ENCODE data around the gene GALNT14. TPM values are rescaled to one million over a fixed set of nuclear protein-coding genes. Genes with fewer than 3 reads are reported as not detected.

The GALNT14 gene
- total RNA-seq, 1 experiment from 2014 or later, result 6.0 TPM

DNA sequence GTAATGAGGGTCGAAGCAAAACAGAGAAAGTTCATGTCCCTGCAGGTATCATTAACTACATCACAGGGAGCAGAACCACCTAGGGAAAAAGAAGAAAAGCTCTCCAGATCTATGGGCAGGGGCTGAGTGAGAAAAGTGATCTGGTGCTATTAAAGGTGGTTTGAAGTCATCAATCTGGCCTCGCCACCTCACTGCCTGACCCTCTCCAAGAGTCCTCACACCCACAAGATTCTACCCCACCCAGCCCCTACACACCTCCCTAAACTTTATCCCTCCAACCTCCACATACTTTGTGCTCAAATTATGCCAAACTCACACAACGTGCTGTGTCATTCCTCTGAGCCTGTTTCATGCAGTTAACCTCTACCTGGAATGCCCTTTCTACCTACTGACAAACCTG, 2.2 kb downstream of the GALNT14 start:
- Mint-ChIP-seq H3K36me3 (no peaks in the 10 kb centered on the region), H3K4me3 (no peak overlapping the region), H3K4me1 (peaks cover 42% of the 10 kb centered on the region), H3K9me3 (no peaks in the 10 kb centered on the region), H3K27ac (no peak overlapping the region), H3K27me3 (ENCODE audit: low read depth) (peaks cover 63% of the 10 kb centered on the region)
- TF ChIP-seq ATF1 (CRISPR knock-in tag; IDR thresholded peaks at IDR 0.05) (no peak), NFATC4 (CRISPR knock-in tag; IDR thresholded peaks at IDR 0.05) (no peak), ETV6 (CRISPR knock-in tag; IDR thresholded peaks at IDR 0.05) (no peak), SMAD4 (CRISPR knock-in tag; IDR thresholded peaks at IDR 0.05) (no peak), EMX1 (CRISPR knock-in tag; IDR thresholded peaks at IDR 0.05) (no peak), RORB (CRISPR knock-in tag; IDR thresholded peaks at IDR 0.05) (no peak), PRRX2 (CRISPR knock-in tag; IDR thresholded peaks at IDR 0.05) (no peak), SOX15 (CRISPR knock-in tag; IDR thresholded peaks at IDR 0.05) (no peak), FOXK1 (CRISPR knock-in tag; IDR thresholded peaks at IDR 0.05) (no peak)
- TF ChIP-seq, protein P1, sequence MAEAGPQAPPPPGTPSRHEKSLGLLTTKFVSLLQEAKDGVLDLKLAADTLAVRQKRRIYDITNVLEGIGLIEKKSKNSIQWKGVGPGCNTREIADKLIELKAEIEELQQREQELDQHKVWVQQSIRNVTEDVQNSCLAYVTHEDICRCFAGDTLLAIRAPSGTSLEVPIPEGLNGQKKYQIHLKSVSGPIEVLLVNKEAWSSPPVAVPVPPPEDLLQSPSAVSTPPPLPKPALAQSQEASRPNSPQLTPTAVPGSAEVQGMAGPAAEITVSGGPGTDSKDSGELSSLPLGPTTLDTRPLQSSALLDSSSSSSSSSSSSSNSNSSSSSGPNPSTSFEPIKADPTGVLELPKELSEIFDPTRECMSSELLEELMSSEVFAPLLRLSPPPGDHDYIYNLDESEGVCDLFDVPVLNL (CRISPR knock-in tag; IDR thresholded peaks at IDR 0.05; ENCODE audit: borderline replicate concordance, low read depth), result no peak
- TF ChIP-seq, protein P2, sequence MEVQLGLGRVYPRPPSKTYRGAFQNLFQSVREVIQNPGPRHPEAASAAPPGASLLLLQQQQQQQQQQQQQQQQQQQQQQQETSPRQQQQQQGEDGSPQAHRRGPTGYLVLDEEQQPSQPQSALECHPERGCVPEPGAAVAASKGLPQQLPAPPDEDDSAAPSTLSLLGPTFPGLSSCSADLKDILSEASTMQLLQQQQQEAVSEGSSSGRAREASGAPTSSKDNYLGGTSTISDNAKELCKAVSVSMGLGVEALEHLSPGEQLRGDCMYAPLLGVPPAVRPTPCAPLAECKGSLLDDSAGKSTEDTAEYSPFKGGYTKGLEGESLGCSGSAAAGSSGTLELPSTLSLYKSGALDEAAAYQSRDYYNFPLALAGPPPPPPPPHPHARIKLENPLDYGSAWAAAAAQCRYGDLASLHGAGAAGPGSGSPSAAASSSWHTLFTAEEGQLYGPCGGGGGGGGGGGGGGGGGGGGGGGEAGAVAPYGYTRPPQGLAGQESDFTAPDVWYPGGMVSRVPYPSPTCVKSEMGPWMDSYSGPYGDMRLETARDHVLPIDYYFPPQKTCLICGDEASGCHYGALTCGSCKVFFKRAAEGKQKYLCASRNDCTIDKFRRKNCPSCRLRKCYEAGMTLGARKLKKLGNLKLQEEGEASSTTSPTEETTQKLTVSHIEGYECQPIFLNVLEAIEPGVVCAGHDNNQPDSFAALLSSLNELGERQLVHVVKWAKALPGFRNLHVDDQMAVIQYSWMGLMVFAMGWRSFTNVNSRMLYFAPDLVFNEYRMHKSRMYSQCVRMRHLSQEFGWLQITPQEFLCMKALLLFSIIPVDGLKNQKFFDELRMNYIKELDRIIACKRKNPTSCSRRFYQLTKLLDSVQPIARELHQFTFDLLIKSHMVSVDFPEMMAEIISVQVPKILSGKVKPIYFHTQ (CRISPR knock-in tag; IDR thresholded peaks at IDR 0.05), result no peak
- TF ChIP-seq, protein P3, sequence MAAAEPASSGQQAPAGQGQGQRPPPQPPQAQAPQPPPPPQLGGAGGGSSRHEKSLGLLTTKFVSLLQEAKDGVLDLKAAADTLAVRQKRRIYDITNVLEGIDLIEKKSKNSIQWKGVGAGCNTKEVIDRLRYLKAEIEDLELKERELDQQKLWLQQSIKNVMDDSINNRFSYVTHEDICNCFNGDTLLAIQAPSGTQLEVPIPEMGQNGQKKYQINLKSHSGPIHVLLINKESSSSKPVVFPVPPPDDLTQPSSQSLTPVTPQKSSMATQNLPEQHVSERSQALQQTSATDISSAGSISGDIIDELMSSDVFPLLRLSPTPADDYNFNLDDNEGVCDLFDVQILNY (CRISPR knock-in tag; IDR thresholded peaks at IDR 0.05), result no peak
- TF ChIP-seq, protein P4, sequence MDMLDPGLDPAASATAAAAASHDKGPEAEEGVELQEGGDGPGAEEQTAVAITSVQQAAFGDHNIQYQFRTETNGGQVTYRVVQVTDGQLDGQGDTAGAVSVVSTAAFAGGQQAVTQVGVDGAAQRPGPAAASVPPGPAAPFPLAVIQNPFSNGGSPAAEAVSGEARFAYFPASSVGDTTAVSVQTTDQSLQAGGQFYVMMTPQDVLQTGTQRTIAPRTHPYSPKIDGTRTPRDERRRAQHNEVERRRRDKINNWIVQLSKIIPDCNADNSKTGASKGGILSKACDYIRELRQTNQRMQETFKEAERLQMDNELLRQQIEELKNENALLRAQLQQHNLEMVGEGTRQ (CRISPR knock-in tag; IDR thresholded peaks at IDR 0.05), result no peak
- TF ChIP-seq, protein P5, sequence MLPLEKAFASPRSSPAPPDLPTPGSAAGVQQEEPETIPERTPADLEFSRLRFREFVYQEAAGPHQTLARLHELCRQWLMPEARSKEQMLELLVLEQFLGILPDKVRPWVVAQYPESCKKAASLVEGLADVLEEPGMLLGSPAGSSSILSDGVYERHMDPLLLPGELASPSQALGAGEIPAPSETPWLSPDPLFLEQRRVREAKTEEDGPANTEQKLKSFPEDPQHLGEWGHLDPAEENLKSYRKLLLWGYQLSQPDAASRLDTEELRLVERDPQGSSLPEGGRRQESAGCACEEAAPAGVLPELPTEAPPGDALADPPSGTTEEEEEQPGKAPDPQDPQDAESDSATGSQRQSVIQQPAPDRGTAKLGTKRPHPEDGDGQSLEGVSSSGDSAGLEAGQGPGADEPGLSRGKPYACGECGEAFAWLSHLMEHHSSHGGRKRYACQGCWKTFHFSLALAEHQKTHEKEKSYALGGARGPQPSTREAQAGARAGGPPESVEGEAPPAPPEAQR (CRISPR knock-in tag; IDR thresholded peaks at IDR 0.05), result no peak
- TF ChIP-seq, protein P6, sequence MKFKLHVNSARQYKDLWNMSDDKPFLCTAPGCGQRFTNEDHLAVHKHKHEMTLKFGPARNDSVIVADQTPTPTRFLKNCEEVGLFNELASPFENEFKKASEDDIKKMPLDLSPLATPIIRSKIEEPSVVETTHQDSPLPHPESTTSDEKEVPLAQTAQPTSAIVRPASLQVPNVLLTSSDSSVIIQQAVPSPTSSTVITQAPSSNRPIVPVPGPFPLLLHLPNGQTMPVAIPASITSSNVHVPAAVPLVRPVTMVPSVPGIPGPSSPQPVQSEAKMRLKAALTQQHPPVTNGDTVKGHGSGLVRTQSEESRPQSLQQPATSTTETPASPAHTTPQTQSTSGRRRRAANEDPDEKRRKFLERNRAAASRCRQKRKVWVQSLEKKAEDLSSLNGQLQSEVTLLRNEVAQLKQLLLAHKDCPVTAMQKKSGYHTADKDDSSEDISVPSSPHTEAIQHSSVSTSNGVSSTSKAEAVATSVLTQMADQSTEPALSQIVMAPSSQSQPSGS (CRISPR knock-in tag; IDR thresholded peaks at IDR 0.05; ENCODE audit: borderline replicate concordance, low read depth), result no peak
- TF ChIP-seq, protein P7, sequence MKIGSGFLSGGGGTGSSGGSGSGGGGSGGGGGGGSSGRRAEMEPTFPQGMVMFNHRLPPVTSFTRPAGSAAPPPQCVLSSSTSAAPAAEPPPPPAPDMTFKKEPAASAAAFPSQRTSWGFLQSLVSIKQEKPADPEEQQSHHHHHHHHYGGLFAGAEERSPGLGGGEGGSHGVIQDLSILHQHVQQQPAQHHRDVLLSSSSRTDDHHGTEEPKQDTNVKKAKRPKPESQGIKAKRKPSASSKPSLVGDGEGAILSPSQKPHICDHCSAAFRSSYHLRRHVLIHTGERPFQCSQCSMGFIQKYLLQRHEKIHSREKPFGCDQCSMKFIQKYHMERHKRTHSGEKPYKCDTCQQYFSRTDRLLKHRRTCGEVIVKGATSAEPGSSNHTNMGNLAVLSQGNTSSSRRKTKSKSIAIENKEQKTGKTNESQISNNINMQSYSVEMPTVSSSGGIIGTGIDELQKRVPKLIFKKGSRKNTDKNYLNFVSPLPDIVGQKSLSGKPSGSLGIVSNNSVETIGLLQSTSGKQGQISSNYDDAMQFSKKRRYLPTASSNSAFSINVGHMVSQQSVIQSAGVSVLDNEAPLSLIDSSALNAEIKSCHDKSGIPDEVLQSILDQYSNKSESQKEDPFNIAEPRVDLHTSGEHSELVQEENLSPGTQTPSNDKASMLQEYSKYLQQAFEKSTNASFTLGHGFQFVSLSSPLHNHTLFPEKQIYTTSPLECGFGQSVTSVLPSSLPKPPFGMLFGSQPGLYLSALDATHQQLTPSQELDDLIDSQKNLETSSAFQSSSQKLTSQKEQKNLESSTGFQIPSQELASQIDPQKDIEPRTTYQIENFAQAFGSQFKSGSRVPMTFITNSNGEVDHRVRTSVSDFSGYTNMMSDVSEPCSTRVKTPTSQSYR (CRISPR knock-in tag; IDR thresholded peaks at IDR 0.05), result no peak
- TF ChIP-seq, protein P8, sequence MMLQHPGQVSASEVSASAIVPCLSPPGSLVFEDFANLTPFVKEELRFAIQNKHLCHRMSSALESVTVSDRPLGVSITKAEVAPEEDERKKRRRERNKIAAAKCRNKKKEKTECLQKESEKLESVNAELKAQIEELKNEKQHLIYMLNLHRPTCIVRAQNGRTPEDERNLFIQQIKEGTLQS (CRISPR knock-in tag; conservative IDR thresholded peaks at IDR 0.05), result no peak
- ChIA-PET CTCF (interaction anchor here (1.0 kb wide), 1 partner anchor 424 kb away, joined by 4 read pairs; no protein-coding TSS in a partner anchor), POLR2A (no interaction called here)
- no peak for ATAC-seq
- DNase-seq (ENCODE audit: low spot score), result no peak
